K562 (cell line): ENCODE measurements around the gene STAM2. TPM values are rescaled to one million over a fixed set of nuclear protein-coding genes. Genes with fewer than 3 reads are reported as not detected.

ENCODE experiments used
- ATAC-seq: fragments of 200-7000 bp; cut with Tn5 transposase; 3 replicates; pipeline ENCODE4 v1.9.1; 2020; ENCODE audit warnings: moderate library complexity
- BruUV-seq: library from RNA; stranded (reverse); fragments of 400-500 nt; replicated peaks from 2 replicates; lab custom pipeline; 2021; lab: Mats Ljungman, UMichigan
- CTCF ChIA-PET: fragments of 300-600 bp; formaldehyde crosslinking; extraction: SDS; loops from one replicate; lab custom pipeline; 2021; ENCODE audit warnings: low intra/inter-chr PET ratio; lab: Yijun Ruan, JAX
- POLR2A ChIA-PET: fragments of 300-600, 350-650 bp; sonication (Branson Sonifier 250); formaldehyde crosslinking; extraction: SDS; loops from one replicate; lab custom pipeline; 2021; ENCODE audit warnings: antibody characterized with exemption, inconsistent platforms; lab: Yijun Ruan, JAX
- DNase-seq, 4 experiments: peaks; one replicate each; pipeline versions ENCODE4 v3.0.0 to v3.0.0-alpha.2; 2011 to 2018; ENCODE audit warnings: low spot score in 3 of 4, mixed read lengths in 3 of 4; ENCODE audit errors: extremely low read depth in 1 of 4
- FAIRE-seq: peaks from 2 replicates; lab custom pipeline; 2011; peaks lifted over from hg19 to GRCh38; lab: Jason Lieb, UNC
- H2AFZ ChIP-seq: 2 replicates; pipeline ENCODE4 v1.6.0; 2011; ENCODE audit warnings: low read depth, low read length, control low read depth, inconsistent platforms
- H3K27ac ChIP-seq: fragments of 200-600 bp; 3 replicates; pipeline ENCODE4 v1.8.0; 2011; ENCODE audit warnings: low read depth, mild to moderate bottlenecking, control low read depth, inconsistent platforms, low read length, moderate library complexity, mixed read lengths; ENCODE audit errors: extremely low read depth
- H3K27me3 ChIP-seq, 2 experiments: fragments of 300-600 bp in 1 of 2; 2 replicates in 1 of 2; 3 replicates in 1 of 2; pipeline versions ENCODE4 v1.6.0 to v1.8.0; 2011; ENCODE audit warnings: inconsistent platforms in 2 of 2, low read length in 2 of 2, mild to moderate bottlenecking in 1 of 2, mixed read lengths in 1 of 2, moderate library complexity in 1 of 2; ENCODE audit not compliant: control insufficient read depth in 2 of 2, insufficient read depth in 2 of 2
- H3K36me3 ChIP-seq: fragments of 300-600 bp; 3 replicates; pipeline ENCODE4 v1.8.0; 2011; ENCODE audit warnings: mild to moderate bottlenecking, low read length, inconsistent platforms; ENCODE audit not compliant: control insufficient read depth, insufficient read depth
- H3K4me1 ChIP-seq, 2 experiments: fragments of 200-600 bp in 1 of 2; replicated peaks in 1 of 2; 2 replicates in 1 of 2; 3 replicates in 1 of 2; pipeline versions ENCODE4 v1.5.1 to v1.8.0; 2011; ENCODE audit warnings: inconsistent platforms in 2 of 2, low read length in 2 of 2, mild to moderate bottlenecking in 1 of 2, mixed read lengths in 1 of 2, moderate library complexity in 1 of 2; ENCODE audit not compliant: control insufficient read depth in 2 of 2, insufficient read depth in 2 of 2
- H3K4me2 ChIP-seq: 2 replicates; pipeline ENCODE4 v1.6.1; 2011; ENCODE audit warnings: low read length, control low read depth, inconsistent platforms, mixed read lengths; ENCODE audit not compliant: insufficient read depth
- H3K4me3 ChIP-seq: fragments of 200-600 bp; sonication (generic), shearing (Covaris generic); 2 replicates; pipeline ENCODE4 v1.5.1; 2016; ENCODE audit warnings: control low read depth, inconsistent platforms
- H3K79me2 ChIP-seq: fragments of 200-600 bp; 3 replicates; pipeline ENCODE4 v1.8.0; 2011; ENCODE audit warnings: low read length, inconsistent platforms; ENCODE audit not compliant: control insufficient read depth, insufficient read depth
- H3K9ac ChIP-seq, 2 experiments: 2 replicates each; pipeline versions ENCODE4 v1.6.0 to v1.6.1; 2011; ENCODE audit warnings: low read depth in 2 of 2, low read length in 2 of 2, control low read depth in 1 of 2, inconsistent platforms in 1 of 2, mild to moderate bottlenecking in 1 of 2, mixed read lengths in 1 of 2; ENCODE audit not compliant: insufficient read depth in 1 of 2
- H3K9me1 ChIP-seq: one replicate; pipeline ENCODE4 v1.6.0; 2011; ENCODE audit warnings: inconsistent platforms, mild to moderate bottlenecking, low read length, moderate library complexity; ENCODE audit not compliant: control insufficient read depth, insufficient read depth
- H3K9me3 ChIP-seq: replicated peaks from 2 replicates; pipeline ENCODE4 v1.5.1; 2011; ENCODE audit warnings: low read depth, low read length, inconsistent platforms; ENCODE audit not compliant: control insufficient read depth, insufficient read depth
- H4K20me1 ChIP-seq: replicated peaks from 2 replicates; pipeline ENCODE4 v1.6.1; 2011; ENCODE audit warnings: low read length, inconsistent platforms, mixed read lengths; ENCODE audit not compliant: control insufficient read depth, insufficient read depth
- ATF7 ChIP-seq: fragments of 450-650 bp; IDR thresholded peaks from 2 replicates; pipeline ENCODE4 v1.7.1; 2014; ENCODE audit warnings: mild to moderate bottlenecking, moderate library complexity
- DPF2 ChIP-seq: fragments of 450-650 bp; IDR thresholded peaks from 2 replicates; pipeline ENCODE4 v1.6.1; 2016
- HNRNPUL1 ChIP-seq: fragments of 200-400 bp; formaldehyde crosslinking; IDR thresholded peaks from 2 replicates; pipeline ENCODE4 v1.6.1; 2017; ENCODE audit warnings: low read length
- PTTG1 ChIP-seq: fragments of 450-650 bp; IDR thresholded peaks from 2 replicates; pipeline ENCODE4 v1.6.1; 2016; ENCODE audit warnings: low read depth, mild to moderate bottlenecking, missing genetic modification characterization, missing compliant biosample characterization
- SRSF7 ChIP-seq: fragments of 200-400 bp; formaldehyde crosslinking; optimal IDR thresholded peaks from 2 replicates; pipeline ENCODE3; 2017; ENCODE audit warnings: mild to moderate bottlenecking, low read depth, low read length
- ZZZ3 ChIP-seq: fragments of 450-650 bp; IDR thresholded peaks from 2 replicates; pipeline ENCODE4 v1.6.1; 2016; ENCODE audit warnings: antibody characterized with exemption, mild to moderate bottlenecking, moderate library complexity
- WGBS: fragments of 100-300 bp; shearing (Covaris generic); methylation state at CpG from one replicate; pipeline ENCODE4 v1.1.6; 2016; ENCODE audit warnings: low coverage, mixed read lengths; ENCODE audit not compliant: insufficient coverage; ENCODE audit errors: missing lambda C conversion rate; 5-methylcytosine and 5-hydroxymethylcytosine counted together
- in situ Hi-C: fragments of 300-500 bp; cut with MboI; formaldehyde crosslinking; loops from 4 replicates; pipeline ENCODE4 v1.15.0; 2018; ENCODE audit warnings: inconsistent platforms, mixed read lengths
- intact Hi-C: fragments of 100-400 bp; cut with micrococcal nuclease; formaldehyde crosslinking; loops from 2 replicates; pipeline ENCODE4 v1.14.2; 2022
- polyA plus RNA-seq, 8 experiments: library from polyadenylated mRNA; depleted of rRNA in 4 of 8; stranded (reverse) in 5 of 8; unstranded in 3 of 8; fragments of >200 nt; fragmentation: Nextera tagmentation in 2 of 8; fragmentation: Illumina TruSeq in 1 of 8; extraction: Ambion mirVana in 2 of 8; extraction: Trizol in 1 of 8; gene quantifications; 2 replicates each; pipeline versions ENCODE4 v1.2.1 to v1.2.3, GENCODE V29; 2011 to 2014; ENCODE audit warnings: inconsistent platforms in 1 of 8, missing spikeins in 1 of 8
- total RNA-seq, 7 experiments: library from RNA; depleted of rRNA in 6 of 7; stranded (reverse); fragments of >200 nt in 6 of 7; fragmentation: Illumina TruSeq in 2 of 7; extraction: Trizol in 2 of 7; gene quantifications; 2 replicates each; pipeline versions ENCODE4 v1.2.1 to v1.2.3, GENCODE V29; 2011 to 2021; ENCODE audit warnings: low replicate concordance in 1 of 7
- TF ChIP-seq, protein P1 (sequence below): IDR thresholded peaks from 2 replicates; pipeline ENCODE4 v1.6.1; 2011; ENCODE audit warnings: borderline replicate concordance, low read depth, mild to moderate bottlenecking, moderate library complexity, low read length; ENCODE audit not compliant: insufficient read depth, poor library complexity, severe bottlenecking
- TF ChIP-seq, protein P2 (sequence below): sonication (generic); formaldehyde crosslinking; IDR thresholded peaks from 2 replicates; pipeline ENCODE4 v1.8.0; 2022; ENCODE audit warnings: mild to moderate bottlenecking, missing genetic modification reagents
- TF ChIP-seq, protein P3 (sequence below): fragments of 250-450 bp; sonication (Bioruptor Pico); IDR thresholded peaks from 2 replicates; pipeline ENCODE4 v1.8.0; 2021; ENCODE audit warnings: moderate library complexity, mild to moderate bottlenecking, inconsistent platforms
- TF ChIP-seq, protein P4 (sequence below): fragments of 450-650 bp; IDR thresholded peaks from 2 replicates; pipeline ENCODE4 v1.6.1; 2014; ENCODE audit warnings: low read depth, mild to moderate bottlenecking, moderate library complexity, borderline replicate concordance

Gene STAM2
- total and polyA plus RNA-seq, 9 of the 15 experiments (the other 6 are each of a cell fraction or from before 2014, with no cell fraction given) = 4.5 to 13.9 (median 8.7) TPM

DNA sequence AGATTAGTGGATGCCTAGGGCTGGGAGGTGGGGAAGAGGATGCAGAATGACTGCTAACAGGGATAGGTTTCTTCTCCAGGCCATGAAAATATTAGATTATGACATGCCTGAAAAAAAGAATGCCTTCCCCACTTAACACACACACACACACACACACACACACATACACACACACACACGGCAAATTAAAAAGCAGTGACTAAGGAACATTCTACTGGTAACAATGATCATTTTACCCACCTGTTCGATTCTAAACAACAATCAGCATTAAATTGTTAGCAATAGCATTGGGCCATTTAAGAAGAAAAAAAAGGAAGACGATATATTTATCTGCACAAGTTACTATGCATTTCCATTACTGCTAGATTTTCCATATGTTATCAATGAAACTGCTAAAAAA is 87.6 kb downstream of the STAM2 start (continued):
- TF ChIP-seq PTTG1 = no peak
- no peak for TF ChIP-seq ZZZ3

DNA sequence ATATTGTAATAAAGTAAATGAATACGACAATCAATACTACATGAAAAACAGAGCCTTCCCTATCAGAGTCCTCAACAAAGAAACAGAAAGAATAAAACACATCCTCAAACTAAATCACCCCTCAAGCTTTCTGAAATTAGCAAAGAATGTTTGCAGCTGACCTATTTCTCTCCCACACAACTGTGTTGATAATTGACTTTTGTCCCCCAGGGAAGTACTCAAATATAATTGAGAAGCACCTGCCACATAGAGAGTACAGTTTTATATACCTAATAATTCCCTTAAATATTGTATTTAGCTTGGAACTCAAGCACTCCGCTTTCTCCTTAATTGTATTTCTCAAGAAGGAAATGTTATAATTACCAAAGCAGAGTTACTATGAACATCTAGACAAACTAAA is 89.3 kb downstream of the STAM2 start:
- Histone ChIP-seq H3K27ac (no peak overlapping the region), H3K4me1 (no peaks in the 10 kb centered on the region), H3K9ac (no peak overlapping the region), H3K4me3 (no peak overlapping the region), H3K9me1 (no peaks in the 10 kb centered on the region), H3K9me3 (no peaks in the 10 kb centered on the region), H3K36me3 (no peaks in the 10 kb centered on the region), H3K79me2 (no peaks in the 10 kb centered on the region), H4K20me1 (no peaks in the 10 kb centered on the region), H3K4me2 (no peak overlapping the region), H2AFZ (no peak overlapping the region), H3K27me3 (peaks cover 3 to 23% of the 10 kb centered on the region in 2 experiments; a peak in 4 of 5 replicates)
- WGBS = 4% methylated on average over 2 of the region's 2 CpGs
- in situ Hi-C loops (no loop called here), intact Hi-C loops (no loop called here)
- ChIA-PET POLR2A (no interaction called here), CTCF (interaction anchor here (0.7 kb wide), 1 partner anchor 88 kb away, joined by 3 read pairs; no protein-coding TSS in a partner anchor)
- FAIRE-seq (no peak), ATAC-seq (no peak), DNase-seq (no peak)
- BruUV-seq = no TSS peak
- TF ChIP-seq, protein P1, sequence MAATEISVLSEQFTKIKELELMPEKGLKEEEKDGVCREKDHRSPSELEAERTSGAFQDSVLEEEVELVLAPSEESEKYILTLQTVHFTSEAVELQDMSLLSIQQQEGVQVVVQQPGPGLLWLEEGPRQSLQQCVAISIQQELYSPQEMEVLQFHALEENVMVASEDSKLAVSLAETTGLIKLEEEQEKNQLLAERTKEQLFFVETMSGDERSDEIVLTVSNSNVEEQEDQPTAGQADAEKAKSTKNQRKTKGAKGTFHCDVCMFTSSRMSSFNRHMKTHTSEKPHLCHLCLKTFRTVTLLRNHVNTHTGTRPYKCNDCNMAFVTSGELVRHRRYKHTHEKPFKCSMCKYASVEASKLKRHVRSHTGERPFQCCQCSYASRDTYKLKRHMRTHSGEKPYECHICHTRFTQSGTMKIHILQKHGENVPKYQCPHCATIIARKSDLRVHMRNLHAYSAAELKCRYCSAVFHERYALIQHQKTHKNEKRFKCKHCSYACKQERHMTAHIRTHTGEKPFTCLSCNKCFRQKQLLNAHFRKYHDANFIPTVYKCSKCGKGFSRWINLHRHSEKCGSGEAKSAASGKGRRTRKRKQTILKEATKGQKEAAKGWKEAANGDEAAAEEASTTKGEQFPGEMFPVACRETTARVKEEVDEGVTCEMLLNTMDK = no peak
- TF ChIP-seq DPF2 = no peak
- TF ChIP-seq, protein P2, sequence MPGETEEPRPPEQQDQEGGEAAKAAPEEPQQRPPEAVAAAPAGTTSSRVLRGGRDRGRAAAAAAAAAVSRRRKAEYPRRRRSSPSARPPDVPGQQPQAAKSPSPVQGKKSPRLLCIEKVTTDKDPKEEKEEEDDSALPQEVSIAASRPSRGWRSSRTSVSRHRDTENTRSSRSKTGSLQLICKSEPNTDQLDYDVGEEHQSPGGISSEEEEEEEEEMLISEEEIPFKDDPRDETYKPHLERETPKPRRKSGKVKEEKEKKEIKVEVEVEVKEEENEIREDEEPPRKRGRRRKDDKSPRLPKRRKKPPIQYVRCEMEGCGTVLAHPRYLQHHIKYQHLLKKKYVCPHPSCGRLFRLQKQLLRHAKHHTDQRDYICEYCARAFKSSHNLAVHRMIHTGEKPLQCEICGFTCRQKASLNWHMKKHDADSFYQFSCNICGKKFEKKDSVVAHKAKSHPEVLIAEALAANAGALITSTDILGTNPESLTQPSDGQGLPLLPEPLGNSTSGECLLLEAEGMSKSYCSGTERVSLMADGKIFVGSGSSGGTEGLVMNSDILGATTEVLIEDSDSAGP (CRISPR knock-in tag) = no peak
- no peak for TF ChIP-seq ATF7
- TF ChIP-seq HNRNPUL1 = no peak
- TF ChIP-seq, protein P3, sequence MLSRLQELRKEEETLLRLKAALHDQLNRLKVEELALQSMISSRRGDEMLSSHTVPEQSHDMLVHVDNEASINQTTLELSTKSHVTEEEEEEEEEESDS (CRISPR knock-in tag) = no peak
- TF ChIP-seq SRSF7 = no peak
- TF ChIP-seq, protein P4, sequence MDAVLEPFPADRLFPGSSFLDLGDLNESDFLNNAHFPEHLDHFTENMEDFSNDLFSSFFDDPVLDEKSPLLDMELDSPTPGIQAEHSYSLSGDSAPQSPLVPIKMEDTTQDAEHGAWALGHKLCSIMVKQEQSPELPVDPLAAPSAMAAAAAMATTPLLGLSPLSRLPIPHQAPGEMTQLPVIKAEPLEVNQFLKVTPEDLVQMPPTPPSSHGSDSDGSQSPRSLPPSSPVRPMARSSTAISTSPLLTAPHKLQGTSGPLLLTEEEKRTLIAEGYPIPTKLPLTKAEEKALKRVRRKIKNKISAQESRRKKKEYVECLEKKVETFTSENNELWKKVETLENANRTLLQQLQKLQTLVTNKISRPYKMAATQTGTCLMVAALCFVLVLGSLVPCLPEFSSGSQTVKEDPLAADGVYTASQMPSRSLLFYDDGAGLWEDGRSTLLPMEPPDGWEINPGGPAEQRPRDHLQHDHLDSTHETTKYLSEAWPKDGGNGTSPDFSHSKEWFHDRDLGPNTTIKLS = no peak
